Measurements from ENCODE around the gene ERRFI1.
"Not testable (repeated sequence)": the region's sequence is repeated elsewhere in the genome, so short reads cannot be mapped to it uniquely, and the experiment has no call there.

ERRFI1 gene

DNA sequence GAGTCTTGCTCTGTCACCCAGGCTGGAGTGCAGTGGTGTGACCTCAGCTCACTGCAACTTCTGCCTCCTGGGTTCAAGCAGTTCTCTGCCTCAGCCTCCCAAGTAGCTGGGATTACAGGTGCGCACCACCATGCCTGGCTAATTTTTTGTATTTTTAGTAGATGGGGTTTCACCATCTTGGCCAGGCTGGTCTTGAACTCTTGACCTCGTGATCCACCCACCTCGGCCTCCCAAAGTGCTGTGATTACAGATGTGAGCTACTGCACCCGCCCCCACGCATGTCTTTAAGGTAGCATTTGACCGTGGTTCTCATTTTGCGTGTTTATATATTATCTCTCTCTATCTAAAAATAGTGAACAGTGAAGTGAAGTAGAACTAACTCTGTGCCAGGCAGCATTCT is 62.3 kb downstream of the ERRFI1 start:
- DNase-seq, result not testable (repeated sequence)

DNA sequence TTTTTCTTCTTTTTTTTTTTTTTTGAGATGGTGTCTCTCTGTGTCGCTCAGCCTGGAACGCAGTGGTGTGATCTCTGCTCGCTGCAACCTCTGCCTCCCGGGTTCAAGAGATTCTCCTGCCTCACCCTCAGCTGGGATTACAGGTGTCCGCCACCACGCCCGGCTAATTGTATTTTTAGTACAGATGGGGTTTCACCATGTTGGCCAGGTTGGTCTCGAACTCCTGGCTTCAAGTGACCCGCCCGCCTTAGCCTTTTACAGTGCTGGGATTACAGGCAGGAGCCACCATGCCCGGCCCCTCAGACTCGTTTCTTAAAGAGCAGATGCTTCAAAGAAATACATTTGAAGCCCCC is 62.8 kb downstream of the ERRFI1 start:
- not testable (repeated sequence) for DNase-seq

GRCh38 chr1:7962636-7963377 is 63.3 kb downstream of the ERRFI1 start:
- DNase-seq, result no peak

- no peak for DNase-seq
These were observed 64.1 kb downstream of the ERRFI1 start for GRCh38 chr1:7962014-7962335.

Data from activated T-cell treated with anti-CD3 and anti-CD28 coated beads, Interleukin-2, amount 50 U/mL, for 1 hour (primary cell).